Measurements from ENCODE around the gene GOLGA2. TPM values are rescaled to one million over a fixed set of nuclear protein-coding genes. Genes with fewer than 3 reads are reported as not detected.
"Not testable (repeated sequence)": the region's sequence is repeated elsewhere in the genome, so short reads cannot be mapped to it uniquely, and the experiment has no call there.

GOLGA2 gene
- total RNA-seq, 2 donors from 2014 or later, result 85.6 to 113 TPM

DNA sequence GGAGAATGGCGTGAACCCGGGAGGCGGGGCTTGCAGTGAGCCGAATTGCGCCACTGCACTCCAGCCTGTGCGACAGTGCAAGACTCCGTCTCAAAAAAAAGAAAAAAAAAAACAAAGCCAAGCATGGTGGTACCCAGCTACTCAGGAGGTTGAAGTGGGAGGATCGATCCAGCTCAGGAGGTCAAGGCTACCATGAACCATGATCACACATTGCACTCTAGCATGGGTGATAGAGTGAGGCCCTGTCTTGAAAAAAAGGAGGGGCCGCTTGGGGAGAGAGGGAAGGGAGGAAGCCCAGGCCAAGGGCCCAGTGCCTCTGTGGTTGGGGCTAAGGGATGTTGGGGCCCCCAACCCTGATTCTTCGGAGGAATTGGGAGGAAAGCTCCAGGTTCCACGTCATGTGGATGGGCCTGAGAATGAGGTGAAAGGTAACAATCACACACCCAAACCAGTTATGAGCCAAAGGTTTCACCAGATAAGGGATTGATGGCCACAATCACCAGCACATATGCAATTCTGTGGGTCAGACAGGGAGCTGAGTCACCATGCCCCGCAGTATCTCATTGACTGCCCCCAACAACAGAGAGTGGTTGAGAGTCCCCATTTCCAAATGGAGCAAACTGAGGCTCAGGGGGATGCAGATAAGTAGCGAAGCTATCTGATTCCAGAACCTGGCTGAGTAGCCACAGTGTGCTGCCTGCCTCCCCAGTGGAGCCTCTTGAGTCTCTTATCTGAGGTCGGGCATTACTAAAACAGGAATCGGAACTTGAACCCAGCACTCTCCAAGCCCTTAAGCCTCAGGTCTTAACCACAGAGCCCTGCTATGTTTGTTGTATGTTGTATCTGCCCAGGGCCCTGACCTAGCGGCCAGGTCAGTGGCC, 20.8 kb upstream of the GOLGA2 start:
- ATAC-seq (no peak), DNase-seq (no peak)
- intact Hi-C loops (cut with DNase I), result loop anchor here in 1 of 2 donors (5.0 to 10.0 kb wide), 2 partner anchors 46 to 118 kb away; partner anchors contain the start of gene SLC27A4

DNA sequence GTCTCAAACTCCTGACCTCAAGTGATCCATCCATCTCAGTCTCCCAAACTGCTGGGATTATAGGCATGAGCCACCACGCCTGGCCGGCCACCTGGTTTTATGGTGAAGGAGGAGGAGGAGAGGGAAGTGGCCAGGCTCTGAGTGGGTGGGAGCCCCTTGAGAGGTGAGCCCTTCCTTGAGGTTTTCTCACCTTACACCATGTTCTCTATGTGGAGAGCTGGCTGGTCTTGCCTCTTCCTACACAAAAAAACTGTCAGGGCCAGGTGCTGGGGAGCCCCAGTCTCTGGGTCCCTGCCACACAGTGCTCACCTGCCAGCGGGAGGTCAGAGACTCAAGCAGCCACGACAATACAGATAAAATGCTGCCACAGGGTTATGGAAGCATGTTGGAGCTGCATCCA, 18.3 kb upstream of the GOLGA2 start:
- intact Hi-C loops (cut with DNase I), result loop anchor here in 1 of 2 donors (10.0 kb wide), 1 partner anchor 121 kb away; no protein-coding TSS in a partner anchor
- DNase-seq, result no peak
- ATAC-seq, result no peak

DNA sequence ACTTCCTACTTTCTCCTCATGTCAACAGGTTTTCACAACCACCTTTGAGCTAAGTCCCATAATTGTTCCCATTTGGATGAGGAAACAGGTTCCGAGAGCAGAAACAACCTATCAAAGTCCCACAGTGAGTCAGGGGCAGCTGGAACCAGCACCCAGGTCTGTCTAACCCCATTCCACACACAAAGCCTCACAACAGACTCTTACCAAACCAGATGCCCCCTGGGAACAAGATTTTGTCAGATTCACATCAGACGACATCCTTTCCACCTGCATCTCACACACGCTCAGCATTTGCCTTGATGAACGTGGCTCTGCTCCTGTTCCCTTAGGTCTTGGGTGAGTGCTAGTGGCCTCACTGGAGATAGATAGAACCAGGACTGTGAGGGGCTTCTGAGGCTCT, 17.3 kb upstream of the GOLGA2 start:
- intact Hi-C loops (cut with DNase I), result loop anchor here in 1 of 2 donors (10.0 kb wide), 1 partner anchor 122 kb away; no protein-coding TSS in a partner anchor
- DNase-seq (no peak), ATAC-seq (no peak)

DNA sequence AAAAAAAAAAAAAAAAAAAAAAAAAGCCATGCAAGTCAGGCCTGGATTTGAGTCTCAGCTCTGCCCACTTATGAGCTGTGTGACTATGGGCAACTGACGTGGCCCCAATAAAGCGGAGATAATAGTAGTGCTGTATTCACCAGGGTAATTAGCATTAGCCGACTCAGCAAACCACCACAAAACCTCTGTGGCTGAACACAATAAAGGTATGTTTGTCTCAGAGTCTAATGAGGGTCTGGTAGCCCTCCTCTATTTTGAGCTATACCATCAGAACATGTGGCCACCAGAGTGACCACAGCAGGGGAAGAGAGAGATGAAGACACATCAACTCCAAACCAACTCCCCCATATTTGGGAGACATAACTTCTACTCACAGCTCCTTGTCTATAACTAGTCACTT, 16.2 kb upstream of the GOLGA2 start:
- ATAC-seq (no peak), DNase-seq (no peak)
- intact Hi-C loops (cut with DNase I), result loop anchor here in 1 of 2 donors (10.0 kb wide), 1 partner anchor 123 kb away; no protein-coding TSS in a partner anchor

DNA sequence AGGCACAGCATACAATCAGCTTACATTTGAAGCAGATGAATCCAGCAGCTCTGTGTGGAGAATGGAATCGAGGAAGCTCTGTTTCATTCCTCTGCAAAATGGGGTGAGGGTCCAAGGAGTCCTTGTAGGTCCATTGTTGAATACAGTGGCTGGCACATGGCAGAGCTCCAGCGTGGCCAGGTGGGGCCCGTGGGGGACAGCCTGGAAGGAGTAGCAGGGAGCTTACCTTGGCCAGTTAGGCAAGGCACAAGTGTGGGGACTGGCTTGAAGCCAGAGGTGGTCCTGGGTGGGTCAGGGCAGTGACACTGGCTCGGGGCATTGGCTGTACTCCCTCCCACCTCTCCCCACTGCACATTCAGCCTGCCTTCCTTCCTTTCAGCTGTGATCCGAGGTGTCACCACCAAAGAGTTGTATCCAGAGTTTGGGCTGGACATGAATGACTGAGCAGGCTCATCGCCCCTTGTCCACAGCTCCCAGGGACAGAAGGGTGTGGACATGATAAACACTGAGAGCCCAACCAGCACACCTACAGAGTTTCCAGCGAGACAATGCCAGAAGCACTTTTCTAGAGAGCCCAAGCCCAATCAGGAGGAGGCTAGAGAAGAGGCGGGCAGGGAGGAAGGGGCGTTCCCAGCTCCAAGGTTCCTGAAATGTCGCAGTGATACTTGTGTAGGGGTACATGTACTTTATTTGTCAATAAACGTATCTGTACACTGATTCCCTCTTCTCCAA, 12.6 kb upstream of the GOLGA2 start:
- ATAC-seq (no peak), DNase-seq (no peak)
- intact Hi-C loops (cut with DNase I), result no loop called here

DNA sequence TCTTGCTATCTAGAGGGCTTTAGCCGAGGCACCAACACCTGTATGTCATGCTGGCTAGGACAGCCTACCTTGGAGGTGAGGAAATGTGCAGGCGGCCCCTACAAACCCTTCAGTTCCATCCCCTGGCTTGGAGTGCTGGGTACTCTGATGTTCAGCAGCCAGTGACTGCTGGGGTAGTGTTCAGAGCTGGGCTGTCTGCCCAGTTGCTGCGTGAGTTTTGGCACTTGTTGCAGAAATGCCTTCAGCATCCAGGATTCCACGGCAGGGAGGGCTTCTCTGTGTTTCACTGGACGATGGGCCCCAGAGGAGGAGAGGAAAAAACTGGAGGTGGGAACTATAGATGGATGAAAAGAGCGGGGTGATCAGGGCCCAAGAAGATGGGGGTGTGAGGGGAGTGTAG, 10.6 kb upstream of the GOLGA2 start:
- intact Hi-C loops (cut with DNase I), result no loop called here
- DNase-seq, result peak; percentile 53
- ATAC-seq, result peak; percentile 71 to 84

DNA sequence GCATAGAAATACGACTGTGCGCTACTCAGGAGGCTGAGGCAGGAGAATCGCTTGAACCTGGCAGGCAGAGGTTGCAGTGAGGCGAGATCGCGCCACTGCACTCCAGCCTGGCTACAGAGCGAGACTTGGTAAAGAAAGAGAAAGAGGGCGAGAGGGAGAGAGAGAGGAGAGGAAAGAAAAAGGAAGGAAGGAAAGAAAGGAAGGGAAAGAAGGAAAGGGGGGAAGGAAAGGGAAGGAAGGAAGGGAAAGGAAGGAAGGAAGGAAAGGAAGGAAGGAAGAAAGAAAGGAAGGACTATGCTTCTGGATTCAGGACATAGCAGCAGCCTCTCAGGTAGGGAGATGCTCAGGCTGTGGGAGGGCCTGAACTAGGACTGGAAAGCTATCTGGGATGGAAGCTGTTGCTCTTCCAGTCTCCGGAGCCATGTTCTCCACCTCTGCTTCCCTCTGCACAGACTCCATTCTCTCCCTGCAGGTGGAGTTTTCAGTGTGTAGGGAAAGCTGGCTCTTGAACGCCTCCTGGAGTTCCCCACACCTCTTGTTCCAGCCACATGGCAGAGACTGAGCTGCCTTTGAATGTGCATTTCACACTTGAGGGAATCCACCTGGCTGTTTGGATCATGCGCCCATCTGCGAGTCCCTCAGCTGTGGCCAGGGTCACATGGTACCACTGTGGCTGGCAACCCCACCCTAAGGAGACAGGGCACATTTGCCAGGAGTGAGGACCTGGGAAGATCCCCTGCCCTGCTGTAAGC, 9.4 kb upstream of the GOLGA2 start:
- DNase-seq (no peak), ATAC-seq (no peak)
- intact Hi-C loops (cut with DNase I), result no loop called here

DNA sequence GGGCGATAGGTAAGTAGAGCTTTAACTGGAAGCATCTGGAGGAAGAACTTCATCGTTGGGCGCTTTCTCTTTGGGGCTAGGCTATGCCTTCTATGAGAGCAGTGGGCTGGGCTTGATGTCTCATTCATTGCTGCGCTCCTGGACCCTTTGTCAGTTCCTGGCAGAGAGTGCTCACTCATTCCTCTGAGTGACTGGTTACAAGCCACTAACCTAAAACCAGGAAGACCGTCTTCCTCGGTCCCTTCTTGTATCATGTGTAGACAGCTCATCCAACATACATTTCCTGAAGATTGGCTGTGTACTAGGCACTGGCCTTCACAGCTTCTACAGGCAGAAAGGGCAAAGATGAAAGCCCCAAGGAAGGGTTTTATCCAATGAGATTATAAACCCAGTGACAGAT, 6.7 kb upstream of the GOLGA2 start:
- intact Hi-C loops (cut with DNase I), result no loop called here
- no peak for DNase-seq
- no peak for ATAC-seq

DNA sequence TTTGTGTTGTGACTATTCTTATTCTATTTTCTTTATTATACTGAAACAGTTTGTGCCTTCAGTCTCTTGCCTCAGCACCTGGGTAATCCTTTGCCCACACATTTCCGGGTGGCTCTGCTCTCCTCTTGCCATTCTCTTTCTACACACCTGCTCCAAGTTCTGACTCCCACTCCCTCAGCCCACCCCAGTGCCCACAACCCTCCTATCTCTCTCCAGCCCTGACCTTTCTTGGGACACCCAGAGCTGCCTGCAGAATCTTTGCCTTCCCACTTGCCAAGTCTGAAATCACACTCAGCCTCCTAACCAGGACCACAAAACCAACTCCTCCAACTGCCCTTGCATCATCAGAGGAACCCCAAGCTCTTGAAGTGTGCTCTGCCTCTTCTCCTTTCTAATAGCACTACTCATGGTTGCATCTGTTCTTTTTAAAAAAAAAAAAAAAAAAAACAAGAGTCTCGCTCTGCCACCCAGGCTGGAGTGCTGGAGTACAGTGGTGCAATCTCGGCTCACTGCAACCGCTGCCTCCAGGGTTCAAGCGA, 4.3 kb upstream of the GOLGA2 start:
- no peak for ATAC-seq
- DNase-seq, result no peak
- intact Hi-C loops (cut with DNase I), result no loop called here

DNA sequence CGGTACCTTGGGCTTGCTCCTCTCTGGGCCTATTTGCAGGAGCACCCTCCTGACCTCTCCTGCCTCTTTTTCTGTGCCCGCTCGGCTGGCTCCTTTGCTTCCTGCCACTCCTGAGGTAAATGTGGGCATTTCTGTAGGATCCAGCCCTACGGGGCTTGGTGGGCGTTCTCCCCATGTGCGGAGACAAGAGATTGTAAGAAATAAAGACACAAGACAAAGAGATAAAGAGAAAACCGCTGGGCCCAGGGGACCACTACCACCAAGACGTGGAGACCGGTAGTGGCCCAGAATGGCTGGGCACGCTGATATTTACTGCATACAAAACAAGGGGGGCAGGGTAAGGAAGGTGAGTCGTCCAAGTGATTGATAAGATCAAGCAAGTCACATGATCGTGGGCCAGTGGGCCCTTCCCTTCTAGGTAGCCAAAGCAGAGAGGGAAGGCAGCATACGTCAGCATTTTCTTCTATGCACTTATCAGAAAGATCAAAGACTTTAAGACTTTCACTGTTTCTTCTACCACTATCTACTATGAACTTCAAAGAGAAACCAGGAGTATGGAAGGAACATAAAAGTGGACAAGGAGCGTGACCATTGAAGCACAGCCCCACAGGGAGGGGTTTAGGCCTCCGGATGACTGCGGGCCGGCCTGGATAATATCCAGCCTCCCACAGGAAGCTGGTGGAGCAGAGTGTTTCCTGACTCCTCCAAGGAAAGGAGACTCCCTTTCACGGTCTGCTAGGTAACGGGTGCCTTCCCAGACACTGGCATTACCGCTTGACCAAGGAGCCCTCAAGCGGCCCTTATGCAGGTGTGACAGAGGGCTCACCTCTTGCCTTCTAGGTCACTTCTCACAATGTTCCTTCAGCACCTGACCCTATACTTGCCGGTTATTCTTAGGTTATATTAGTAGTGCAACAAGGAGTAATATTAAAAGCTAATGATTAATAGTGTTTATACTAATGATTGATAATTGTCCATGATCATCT, 3.6 kb upstream of the GOLGA2 start:
- not testable (repeated sequence) for ATAC-seq
- intact Hi-C loops (cut with DNase I), result loop anchor here in 1 of 2 donors (5.0 kb wide), 1 partner anchor 43 kb away; the partner anchor contains the start of genes COQ4 and TRUB2
- peak; percentile 58 for DNase-seq

DNA sequence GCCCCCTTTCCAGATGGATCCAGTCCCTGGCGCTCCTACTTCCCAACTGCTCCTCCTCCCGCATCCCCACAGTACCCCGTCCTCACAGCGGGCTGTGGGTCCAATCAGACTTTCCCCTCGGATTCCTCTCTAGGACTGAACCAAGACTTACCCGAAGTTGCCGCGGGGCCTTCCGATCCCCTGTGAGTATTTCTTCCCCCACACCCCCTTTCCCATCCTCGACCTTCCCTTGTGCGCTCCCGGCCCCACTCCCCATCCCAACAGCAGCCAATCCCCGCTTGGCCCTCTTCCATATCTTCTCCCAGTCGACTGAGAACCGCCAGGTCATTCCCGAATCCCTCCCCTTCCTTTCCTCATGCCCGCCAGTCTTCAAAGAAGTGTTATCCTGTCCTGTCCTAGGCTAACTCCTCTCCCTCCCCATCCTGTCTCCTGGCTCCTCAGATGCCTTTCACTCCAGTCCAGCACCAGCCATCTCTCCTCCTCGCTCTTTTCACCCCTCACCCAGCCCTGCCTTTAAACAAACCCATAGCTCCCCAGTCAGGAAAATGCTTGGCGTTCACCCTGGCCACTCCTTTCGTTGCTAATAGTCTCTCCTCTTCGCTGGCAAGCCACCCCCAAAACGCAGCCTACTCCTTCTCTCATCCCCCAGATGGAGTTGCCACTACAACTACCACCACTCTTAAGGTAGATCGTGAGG, 915 bp upstream of the GOLGA2 start:
- DNase-seq, result peak; percentile 46
- intact Hi-C loops (cut with DNase I), result loop anchor here in 1 of 2 donors (5.0 kb wide), 1 partner anchor 46 kb away; the partner anchor contains the start of genes COQ4 and TRUB2
- peak; percentile 21 to 41 for ATAC-seq

DNA sequence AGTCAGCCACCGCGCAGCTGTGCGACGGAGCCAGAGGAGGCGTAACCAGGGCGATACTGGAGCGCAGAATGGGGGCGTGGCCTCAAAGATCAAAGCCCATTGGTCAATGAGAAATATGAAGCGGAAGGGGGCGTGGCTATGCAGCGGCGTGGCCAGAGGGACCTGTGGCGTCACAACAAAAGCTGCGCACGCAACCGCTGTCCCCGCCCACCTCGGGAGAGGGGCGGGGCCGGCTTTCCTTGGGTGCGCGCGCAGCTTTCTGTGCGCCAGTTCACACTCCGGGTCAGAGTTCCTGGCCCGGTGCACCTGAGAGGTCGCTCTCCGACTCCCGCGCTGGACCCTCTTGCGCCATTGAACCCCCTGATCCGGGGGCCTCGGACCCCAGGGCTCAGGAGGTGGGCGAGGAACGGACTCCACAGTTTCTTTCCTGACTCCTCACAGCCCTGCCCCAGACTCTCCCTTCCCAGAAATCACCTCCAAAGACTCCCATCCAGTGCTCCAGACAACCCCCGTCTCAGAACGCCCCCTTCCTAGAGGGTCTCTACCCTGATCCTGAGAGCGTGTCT, 284 bp upstream of the GOLGA2 start, which contains the start of gene SWI5:
Gene SWI5 (plus strand): TSS at position 269 of the 566 bp plus-strand sequence.
- DNase-seq (peak; percentile 100), ATAC-seq (peak; percentile 95 to 98)
- intact Hi-C loops (cut with DNase I), result loop anchor here in 1 of 2 donors (5.0 kb wide), 1 partner anchor 46 kb away; the partner anchor contains the start of genes COQ4 and TRUB2

DNA sequence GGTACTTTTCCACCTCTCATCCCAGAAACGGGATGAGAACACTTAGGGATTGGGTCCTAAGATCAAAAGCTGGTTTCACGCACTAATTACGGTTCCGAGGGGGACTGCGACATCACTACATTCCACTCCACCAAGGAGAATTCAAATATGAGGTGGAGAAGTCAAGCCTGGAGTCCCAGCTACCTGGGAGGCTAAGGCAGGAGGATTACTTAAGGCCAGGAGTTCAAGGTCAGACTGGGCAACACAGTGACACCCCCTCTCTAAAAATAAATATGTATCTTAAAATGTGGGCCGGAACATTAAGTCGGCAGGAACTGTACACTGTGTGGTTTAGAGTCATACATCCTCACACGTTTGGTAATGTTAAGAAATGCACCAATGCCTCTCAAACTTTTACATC, 1.6 kb downstream of the GOLGA2 start:
- ATAC-seq (no peak), DNase-seq (no peak)
- intact Hi-C loops (cut with DNase I), result no loop called here

DNA sequence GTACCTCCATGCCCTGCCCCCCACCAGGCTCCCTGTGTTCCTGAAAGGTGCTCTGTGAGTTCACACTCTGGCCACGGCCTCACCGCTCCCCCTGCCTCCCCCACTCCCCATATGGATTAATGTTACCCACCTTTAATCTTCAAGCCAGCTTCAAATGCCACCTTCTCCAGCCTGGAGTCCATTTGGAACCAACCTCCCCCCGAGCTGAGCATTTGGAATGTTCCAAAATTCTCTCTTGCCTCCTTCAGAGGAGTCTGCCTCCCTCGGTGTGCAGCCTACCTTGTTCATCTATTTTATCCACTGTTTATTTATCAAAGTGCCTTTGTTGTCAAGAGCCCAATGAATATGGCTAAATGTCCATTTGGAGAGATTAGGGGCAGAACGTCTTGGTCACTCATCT, 4.3 kb downstream of the GOLGA2 start:
- no peak for DNase-seq
- intact Hi-C loops (cut with DNase I), result no loop called here
- no peak for ATAC-seq

DNA sequence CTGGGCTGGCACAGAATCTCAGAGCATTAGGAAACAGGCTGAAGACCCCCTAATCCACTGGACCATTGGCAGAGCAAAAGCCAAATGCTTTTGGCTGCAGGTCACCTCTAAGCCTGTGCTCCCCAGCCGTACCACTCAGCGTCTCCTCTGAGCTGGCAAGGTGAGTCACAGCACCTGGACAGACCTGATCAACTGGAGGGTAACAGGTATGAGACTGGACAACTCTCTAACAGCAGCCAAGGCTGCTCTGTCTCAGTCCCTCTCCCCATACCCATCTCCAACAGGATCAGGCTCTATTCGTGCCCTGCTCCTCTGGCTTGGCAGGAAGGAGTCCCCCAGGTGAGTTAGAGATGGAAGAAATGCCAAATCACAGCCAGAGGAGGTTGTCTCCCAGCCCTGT, 4.7 kb downstream of the GOLGA2 start:
- DNase-seq, result no peak
- intact Hi-C loops (cut with DNase I), result no loop called here
- no peak for ATAC-seq

DNA sequence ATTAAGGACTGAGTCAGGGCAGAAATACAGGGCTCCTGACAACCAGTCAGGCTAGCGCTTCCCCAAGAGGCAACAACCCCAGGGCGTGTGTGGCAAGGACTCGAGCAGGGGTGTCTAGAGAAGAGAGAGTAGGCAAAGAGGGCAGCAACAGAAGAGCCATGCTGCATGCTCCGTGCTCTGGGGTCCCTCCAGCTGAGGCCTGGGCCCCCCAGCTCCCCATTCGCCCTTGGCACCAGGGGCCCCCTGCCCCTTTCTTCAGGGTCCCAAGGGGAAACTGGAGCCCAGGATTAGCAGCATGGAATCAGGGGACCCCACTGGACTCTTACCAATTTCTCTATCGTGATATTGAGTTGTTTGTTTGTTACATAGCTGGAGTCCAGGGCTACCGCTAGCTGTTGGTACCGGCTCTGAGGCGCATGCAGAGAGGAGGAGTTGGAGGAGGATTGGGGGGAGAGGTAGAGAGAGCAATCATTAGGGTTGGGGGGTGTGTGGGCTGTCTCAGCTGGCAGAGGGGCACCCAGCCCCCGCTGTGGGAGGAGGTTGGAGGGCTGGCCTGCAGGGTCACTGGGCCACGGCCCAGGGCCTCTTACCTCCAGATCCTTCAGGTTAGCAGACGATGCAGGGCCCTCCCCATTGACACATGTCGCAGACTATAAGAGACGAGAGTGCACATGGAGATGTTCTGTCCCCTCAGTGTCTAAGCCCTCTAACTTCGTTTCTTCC, 8.8 kb downstream of the GOLGA2 start:
- intact Hi-C loops (cut with DNase I), result no loop called here
- no peak for ATAC-seq
- DNase-seq, result no peak

Measured in left cardiac atrium (tissue), 4 donors.